ENCODE data around the gene THSD7A.

DNA sequence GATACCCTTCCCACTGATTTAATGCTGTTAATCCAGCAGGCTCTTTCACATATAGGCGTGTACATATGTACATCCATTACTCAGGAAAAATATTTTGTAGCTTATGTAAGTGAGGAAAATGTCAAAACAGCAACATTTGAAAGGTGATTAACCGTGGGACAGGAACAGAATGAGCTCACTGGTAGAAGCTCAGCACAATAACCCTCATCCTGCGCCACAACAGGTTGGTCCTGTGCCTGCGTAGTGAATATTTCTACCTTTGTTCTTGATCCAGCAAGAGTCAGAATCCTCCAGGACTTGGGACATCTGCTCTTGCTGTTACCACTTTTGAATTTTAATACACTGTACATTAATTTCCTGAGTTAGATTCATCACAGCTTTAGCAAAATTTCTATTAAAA, 359.4 kb downstream of the THSD7A start:
- no peak for TF ChIP-seq ZNF239 (CRISPR knock-in tag; IDR thresholded peaks at IDR 0.05)
- TF ChIP-seq, protein P1, sequence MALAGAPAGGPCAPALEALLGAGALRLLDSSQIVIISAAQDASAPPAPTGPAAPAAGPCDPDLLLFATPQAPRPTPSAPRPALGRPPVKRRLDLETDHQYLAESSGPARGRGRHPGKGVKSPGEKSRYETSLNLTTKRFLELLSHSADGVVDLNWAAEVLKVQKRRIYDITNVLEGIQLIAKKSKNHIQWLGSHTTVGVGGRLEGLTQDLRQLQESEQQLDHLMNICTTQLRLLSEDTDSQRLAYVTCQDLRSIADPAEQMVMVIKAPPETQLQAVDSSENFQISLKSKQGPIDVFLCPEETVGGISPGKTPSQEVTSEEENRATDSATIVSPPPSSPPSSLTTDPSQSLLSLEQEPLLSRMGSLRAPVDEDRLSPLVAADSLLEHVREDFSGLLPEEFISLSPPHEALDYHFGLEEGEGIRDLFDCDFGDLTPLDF (CRISPR knock-in tag; IDR thresholded peaks at IDR 0.05) = no peak
